KMS-11 (cell line): ENCODE data around the gene PATJ.
"Not testable (repeated sequence)": the region's sequence is repeated elsewhere in the genome, so short reads cannot be mapped to it uniquely, and the experiment has no call there.

Source experiments
- H2AFZ ChIP-seq: fragments of 200-600 bp; sonication (generic); 2 replicates; pipeline ENCODE4 v1.6.1; 2016; ENCODE audit warnings: antibody characterized with exemption, mixed run types, low read depth
- H3K27ac ChIP-seq: fragments of 200-600 bp; sonication (generic); 2 replicates; pipeline ENCODE4 v1.6.1; 2016; ENCODE audit warnings: mild to moderate bottlenecking, mixed run types
- H3K27me3 ChIP-seq: fragments of 200-600 bp; sonication (generic); 2 replicates; pipeline ENCODE4 v1.6.1; 2017; ENCODE audit warnings: mild to moderate bottlenecking, low read depth, mixed run types, moderate library complexity; ENCODE audit not compliant: insufficient read depth
- H3K36me3 ChIP-seq: fragments of 200-600 bp; sonication (generic); 2 replicates; pipeline ENCODE4 v1.6.1; 2017; ENCODE audit warnings: mild to moderate bottlenecking, mixed run types; ENCODE audit not compliant: insufficient read depth
- H3K4me1 ChIP-seq: fragments of 200-600 bp; sonication (generic); 2 replicates; pipeline ENCODE4 v1.6.1; 2016; ENCODE audit warnings: mild to moderate bottlenecking, low read depth, mixed run types; ENCODE audit not compliant: poor library complexity, severe bottlenecking
- H3K4me2 ChIP-seq: fragments of 200-600 bp; sonication (generic); 2 replicates; pipeline ENCODE4 v1.7.0; 2016; ENCODE audit warnings: mild to moderate bottlenecking, mixed run types
- H3K4me3 ChIP-seq: fragments of 200-600 bp; sonication (generic); IDR thresholded peaks from 2 replicates; pipeline ENCODE4 v1.6.1; 2017; ENCODE audit warnings: low read depth, low read length, mixed read lengths; ENCODE audit not compliant: insufficient read depth
- H3K79me2 ChIP-seq: fragments of 200-600 bp; sonication (generic); 2 replicates; pipeline ENCODE4 v1.6.1; 2016; ENCODE audit warnings: low read depth, mixed run types; ENCODE audit not compliant: insufficient read depth
- H3K9ac ChIP-seq: fragments of 200-600 bp; sonication (generic); 2 replicates; pipeline ENCODE4 v1.6.1; 2016; ENCODE audit warnings: mild to moderate bottlenecking, mixed run types
- H4K20me1 ChIP-seq: fragments of 200-600 bp; sonication (generic); 2 replicates; pipeline ENCODE4 v1.6.1; 2016; ENCODE audit warnings: mild to moderate bottlenecking, mixed run types; ENCODE audit not compliant: insufficient read depth
- TF ChIP-seq, protein P1 (sequence below): fragments of 200-600 bp; sonication (generic); conservative IDR thresholded peaks from 2 replicates; pipeline ENCODE4 v1.6.1; 2017; ENCODE audit warnings: low read depth, mild to moderate bottlenecking, antibody characterized with exemption, low read length, moderate library complexity, mixed read lengths

PATJ gene

DNA sequence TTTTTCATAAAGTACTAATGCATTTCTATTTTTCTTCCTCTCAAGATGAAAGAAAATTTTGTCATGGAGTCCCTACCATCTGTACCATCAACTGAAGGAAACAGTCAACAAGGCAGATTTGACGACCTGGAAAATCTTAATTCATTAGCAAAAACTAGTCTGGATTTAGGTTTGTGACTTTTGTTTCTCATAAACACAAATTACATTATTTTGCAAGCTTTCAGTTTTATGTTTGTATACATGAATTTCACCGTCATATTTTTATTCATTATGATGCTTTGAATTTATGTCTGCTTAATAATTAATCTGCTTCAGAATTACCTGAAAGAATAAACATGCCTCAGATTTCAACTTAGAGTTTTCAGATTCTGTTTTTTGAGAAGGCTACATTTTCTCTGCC lies 132.9 kb downstream of the PATJ start:
- no peaks in the 10 kb centered on the region for H3K36me3 ChIP-seq

DNA sequence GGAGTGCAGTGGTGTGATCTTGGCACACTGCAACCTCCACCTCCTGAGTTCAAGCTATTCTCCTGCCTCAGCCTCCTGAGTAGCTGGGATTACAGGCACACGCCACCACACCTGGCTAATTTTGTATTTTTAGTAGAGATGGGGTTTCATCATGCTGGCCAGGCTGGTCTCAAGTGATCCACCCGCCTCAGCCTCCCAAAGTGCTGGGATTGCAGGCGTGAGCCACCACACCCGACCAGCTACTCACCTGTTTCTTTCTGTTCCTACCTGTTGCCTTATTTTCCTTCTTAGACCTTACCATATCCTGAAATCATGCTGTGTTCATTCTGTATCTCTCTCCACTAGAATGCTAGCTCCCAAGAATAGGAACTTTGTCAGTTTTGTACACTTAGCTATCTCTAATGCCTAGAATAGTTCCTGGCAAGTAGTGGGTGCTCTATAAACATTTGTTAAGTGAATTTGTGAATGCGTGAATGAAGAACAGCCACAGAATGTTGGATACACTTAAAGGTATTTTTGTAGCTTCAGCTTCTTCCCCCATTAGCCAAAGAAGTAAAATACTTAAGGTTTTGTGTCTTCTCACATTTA lies 137.7 kb downstream of the PATJ start:
- not testable (repeated sequence) for H2AFZ ChIP-seq, H3K36me3 ChIP-seq, H3K4me2 ChIP-seq, H3K27me3 ChIP-seq, H3K9ac ChIP-seq, H4K20me1 ChIP-seq, H3K79me2 ChIP-seq, H3K4me3 ChIP-seq, H3K27ac ChIP-seq, H3K4me1 ChIP-seq

More for the DNA sequence above, 132.9 kb downstream of the PATJ start:
- Histone ChIP-seq H3K27me3 (no peaks in the 10 kb centered on the region), H3K9ac (no peak overlapping the region), H3K4me2 (no peak overlapping the region), H4K20me1 (no peaks in the 10 kb centered on the region), H3K27ac (no peak overlapping the region), H2AFZ (no peak overlapping the region), H3K4me1 (no peaks in the 10 kb centered on the region), H3K4me3 (no peak overlapping the region), H3K79me2 (no peaks in the 10 kb centered on the region)
- TF ChIP-seq, protein P1, sequence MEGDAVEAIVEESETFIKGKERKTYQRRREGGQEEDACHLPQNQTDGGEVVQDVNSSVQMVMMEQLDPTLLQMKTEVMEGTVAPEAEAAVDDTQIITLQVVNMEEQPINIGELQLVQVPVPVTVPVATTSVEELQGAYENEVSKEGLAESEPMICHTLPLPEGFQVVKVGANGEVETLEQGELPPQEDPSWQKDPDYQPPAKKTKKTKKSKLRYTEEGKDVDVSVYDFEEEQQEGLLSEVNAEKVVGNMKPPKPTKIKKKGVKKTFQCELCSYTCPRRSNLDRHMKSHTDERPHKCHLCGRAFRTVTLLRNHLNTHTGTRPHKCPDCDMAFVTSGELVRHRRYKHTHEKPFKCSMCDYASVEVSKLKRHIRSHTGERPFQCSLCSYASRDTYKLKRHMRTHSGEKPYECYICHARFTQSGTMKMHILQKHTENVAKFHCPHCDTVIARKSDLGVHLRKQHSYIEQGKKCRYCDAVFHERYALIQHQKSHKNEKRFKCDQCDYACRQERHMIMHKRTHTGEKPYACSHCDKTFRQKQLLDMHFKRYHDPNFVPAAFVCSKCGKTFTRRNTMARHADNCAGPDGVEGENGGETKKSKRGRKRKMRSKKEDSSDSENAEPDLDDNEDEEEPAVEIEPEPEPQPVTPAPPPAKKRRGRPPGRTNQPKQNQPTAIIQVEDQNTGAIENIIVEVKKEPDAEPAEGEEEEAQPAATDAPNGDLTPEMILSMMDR = no peak

DNA sequence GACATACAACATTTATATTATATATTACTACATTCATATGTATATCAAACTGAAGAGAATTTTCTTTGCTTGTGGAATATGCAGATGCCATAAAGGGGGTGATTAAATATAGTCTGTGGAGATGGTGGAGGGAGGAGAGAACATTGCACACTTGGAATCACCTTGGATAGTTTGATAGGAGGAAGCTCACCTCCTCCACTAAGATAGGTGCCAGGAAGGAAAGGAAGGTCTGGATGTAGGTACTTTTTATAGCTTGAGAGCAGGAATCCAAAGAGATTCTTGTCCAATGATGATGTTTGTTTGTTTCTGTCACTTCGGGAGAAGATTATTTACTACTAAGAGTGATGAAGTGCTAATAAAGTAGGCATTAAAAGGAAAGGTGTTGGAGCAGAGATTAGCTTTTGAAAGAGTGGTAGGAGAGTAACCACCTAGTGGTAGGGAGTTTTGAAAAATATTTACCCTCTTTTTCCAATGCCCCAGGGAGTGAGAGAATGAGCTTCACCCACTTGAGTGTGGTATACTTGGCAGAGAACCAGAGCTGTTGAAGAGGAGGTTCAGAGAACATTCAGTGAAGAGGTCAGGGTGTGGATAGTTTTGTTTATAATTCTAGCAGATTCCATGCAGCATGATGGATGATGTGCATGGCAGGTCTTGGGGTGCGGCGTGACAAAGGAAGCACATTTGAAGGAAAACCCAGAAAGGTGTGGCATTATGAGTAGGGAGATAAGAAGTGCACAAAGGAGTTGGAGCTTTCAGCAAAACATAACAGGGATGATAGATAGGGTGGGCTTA lies 145.0 kb downstream of the PATJ start:
- Histone ChIP-seq H3K27me3 (no peaks in the 10 kb centered on the region), H4K20me1 (no peaks in the 10 kb centered on the region), H3K9ac (no peak overlapping the region), H3K4me3 (no peak overlapping the region), H3K36me3 (no peaks in the 10 kb centered on the region), H3K79me2 (no peaks in the 10 kb centered on the region), H3K4me1 (no peaks in the 10 kb centered on the region), H3K27ac (no peak overlapping the region), H3K4me2 (no peak overlapping the region), H2AFZ (no peak overlapping the region)
- TF ChIP-seq, protein P1 = no peak

DNA sequence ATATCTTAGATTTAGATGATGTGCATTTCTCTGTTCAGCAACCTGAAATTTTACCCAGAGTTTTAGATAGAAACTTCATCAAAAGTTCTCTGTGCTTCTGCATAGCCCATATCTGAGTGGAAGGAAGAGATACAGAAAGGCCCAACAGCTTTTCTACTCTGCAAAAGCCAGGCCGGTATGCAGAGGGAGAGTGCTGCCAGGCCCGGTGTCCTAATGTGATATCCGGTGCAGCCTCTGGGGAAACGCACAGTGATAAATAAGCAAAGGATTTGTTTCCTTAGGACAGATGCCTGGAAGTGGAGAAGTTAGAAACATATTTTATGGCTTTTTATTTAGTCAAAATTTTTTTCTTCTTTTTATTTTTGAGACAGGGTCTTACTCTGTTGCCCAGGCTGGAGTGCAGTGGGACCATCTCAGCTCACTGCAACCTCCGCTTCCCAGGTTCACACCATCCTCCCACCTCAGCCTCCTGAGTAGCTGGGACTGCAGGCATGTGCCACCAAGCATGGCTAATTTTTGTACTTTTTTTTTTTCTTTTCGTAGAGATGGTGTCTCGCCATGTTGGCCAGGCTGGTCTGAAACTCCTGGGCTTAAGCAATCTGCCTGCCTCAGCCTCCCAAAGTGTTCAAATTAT lies 145.8 kb downstream of the PATJ start:
- H3K4me2 ChIP-seq = no peak overlapping the region
- TF ChIP-seq, protein P1 = no peak
- no peaks in the 10 kb centered on the region for H3K4me1 ChIP-seq
- H4K20me1 ChIP-seq = no peaks in the 10 kb centered on the region
- no peak overlapping the region for H3K27ac ChIP-seq
- no peak overlapping the region for H3K4me3 ChIP-seq
- no peak overlapping the region for H2AFZ ChIP-seq
- no peaks in the 10 kb centered on the region for H3K36me3 ChIP-seq
- H3K27me3 ChIP-seq = no peaks in the 10 kb centered on the region
- H3K79me2 ChIP-seq = no peaks in the 10 kb centered on the region
- H3K9ac ChIP-seq = no peak overlapping the region
